SK-N-SH (cell line): ENCODE results near the gene CALN1. TPM values are rescaled to one million over a fixed set of nuclear protein-coding genes. Genes with fewer than 3 reads are reported as not detected.

Source experiments
- CTCF ChIA-PET: fragments of 300-600, 350-600 bp; formaldehyde crosslinking; extraction: SDS; loops from one replicate; lab custom pipeline; 2021; lab: Yijun Ruan, JAX
- POLR2A ChIA-PET: fragments of 350-600 bp; sonication (Branson Sonifier 250); formaldehyde crosslinking; extraction: SDS; loops from one replicate; lab custom pipeline; 2020; ENCODE audit warnings: antibody characterized with exemption, inconsistent platforms; lab: Yijun Ruan, JAX
- DNase-seq: peaks from one replicate; pipeline ENCODE4 v3.0.0; 2012
- H2AFZ ChIP-seq: fragments of 200-600 bp; sonication (generic); 2 replicates; pipeline ENCODE4 v1.8.1; 2016; ENCODE audit warnings: antibody characterized with exemption, mild to moderate bottlenecking, low read depth
- H3F3A ChIP-seq: fragments of 200-600 bp; sonication (generic); replicated peaks from 2 replicates; pipeline ENCODE3; 2016; ENCODE audit warnings: antibody characterized with exemption, mild to moderate bottlenecking; ENCODE audit not compliant: insufficient read depth
- H3K27ac ChIP-seq, 2 experiments: fragments of 200-500 bp in 1 of 2; fragments of 200-600 bp in 1 of 2; sonication (Bioruptor generic) in 1 of 2; sonication (generic), shearing (Covaris generic) in 1 of 2; 2 replicates each; pipeline versions ENCODE4 v1.5.1 to v1.6.1; 2014 to 2016; ENCODE audit warnings: low read depth in 2 of 2, inconsistent platforms in 1 of 2, low read length in 1 of 2, mild to moderate bottlenecking in 1 of 2, mixed read lengths in 1 of 2
- H3K27me3 ChIP-seq: fragments of 200-600 bp; sonication (generic), shearing (Covaris generic); 2 replicates; pipeline ENCODE4 v1.6.1; 2016; ENCODE audit warnings: mixed run types; ENCODE audit not compliant: insufficient read depth
- H3K36me3 ChIP-seq, 2 experiments: fragments of 200-500 bp in 1 of 2; fragments of 200-600 bp in 1 of 2; sonication (Bioruptor generic) in 1 of 2; sonication (generic) in 1 of 2; replicated peaks in 1 of 2; 2 replicates each; pipeline versions ENCODE3 to v1.5.1; 2014 to 2016; ENCODE audit warnings: low read length in 1 of 2, mild to moderate bottlenecking in 1 of 2; ENCODE audit not compliant: insufficient read depth in 2 of 2, control insufficient read depth in 1 of 2
- H3K4me1 ChIP-seq, 2 experiments: fragments of 200-500 bp in 1 of 2; fragments of 200-600 bp in 1 of 2; sonication (Bioruptor generic) in 1 of 2; sonication (generic), shearing (Covaris generic) in 1 of 2; 2 replicates each; pipeline versions ENCODE4 v1.5.1 to v1.6.1; 2014 to 2016; ENCODE audit warnings: low read depth in 1 of 2, low read length in 1 of 2, mixed run types in 1 of 2; ENCODE audit not compliant: insufficient read depth in 2 of 2, control insufficient read depth in 1 of 2
- H3K4me2 ChIP-seq: fragments of 200-600 bp; sonication (generic), shearing (Covaris generic); 2 replicates; pipeline ENCODE4 v1.6.1; 2017; ENCODE audit warnings: mixed run types
- H3K4me3 ChIP-seq, 2 experiments: fragments of 200-500 bp in 1 of 2; fragments of 200-600 bp in 1 of 2; sonication (Bioruptor generic) in 1 of 2; sonication (generic), shearing (Covaris generic) in 1 of 2; 2 replicates each; pipeline versions ENCODE4 v1.5.1 to v1.8.1; 2014 to 2016; ENCODE audit warnings: low read depth in 2 of 2, inconsistent platforms in 1 of 2, low read length in 1 of 2, mild to moderate bottlenecking in 1 of 2, mixed read lengths in 1 of 2, moderate library complexity in 1 of 2
- H3K79me2 ChIP-seq: fragments of 200-600 bp; sonication (generic); 2 replicates; pipeline ENCODE4 v1.8.1; 2017; ENCODE audit warnings: mild to moderate bottlenecking; ENCODE audit not compliant: insufficient read depth
- H3K9ac ChIP-seq: fragments of 200-600 bp; sonication (generic); 2 replicates; pipeline ENCODE4 v1.6.1; 2017; ENCODE audit warnings: mixed run types
- H3K9me2 ChIP-seq: fragments of 200-600 bp; sonication (generic); 2 replicates; pipeline ENCODE4 v1.6.1; 2017; ENCODE audit warnings: mixed run types
- H3K9me3 ChIP-seq: fragments of 200-600 bp; sonication (generic); 2 replicates; pipeline ENCODE4 v1.6.1; 2017; ENCODE audit warnings: mixed run types, mild to moderate bottlenecking, moderate library complexity
- H4K20me1 ChIP-seq: fragments of 200-600 bp; sonication (generic); 2 replicates; pipeline ENCODE4 v1.6.1; 2017; ENCODE audit warnings: mild to moderate bottlenecking, mixed run types; ENCODE audit not compliant: insufficient read depth
- FOSL2 ChIP-seq: IDR thresholded peaks from 2 replicates; pipeline ENCODE4 v1.4.0; 2012; ENCODE audit warnings: low read depth, mild to moderate bottlenecking, moderate library complexity, borderline replicate concordance
- GABPA ChIP-seq: IDR thresholded peaks from 2 replicates; pipeline ENCODE4 v1.4.0; 2012; ENCODE audit warnings: low read depth, mild to moderate bottlenecking
- MAX ChIP-seq: IDR thresholded peaks from 2 replicates; pipeline ENCODE4 v1.4.0; 2012; ENCODE audit warnings: low read depth
- MEF2A ChIP-seq: IDR thresholded peaks from 2 replicates; pipeline ENCODE4 v1.4.0; 2012; ENCODE audit warnings: low read depth, borderline replicate concordance
- MXI1 ChIP-seq: IDR thresholded peaks from 2 replicates; pipeline ENCODE4 v1.6.1; 2012; ENCODE audit warnings: mild to moderate bottlenecking, low read depth, low read length, improper control_type of control experiment
- NFIC ChIP-seq: IDR thresholded peaks from 2 replicates; pipeline ENCODE4 v1.4.0; 2012; ENCODE audit warnings: borderline replicate concordance
- POLR2AphosphoS5 ChIP-seq: IDR thresholded peaks from 2 replicates; pipeline ENCODE4 v1.6.1; 2012; ENCODE audit warnings: low read depth, low read length
- RAD21 ChIP-seq: IDR thresholded peaks from 2 replicates; pipeline ENCODE4 v1.6.1; 2012; ENCODE audit warnings: mild to moderate bottlenecking, low read length
- SMC3 ChIP-seq: IDR thresholded peaks from 2 replicates; pipeline ENCODE4 v1.6.1; 2012; ENCODE audit warnings: low read depth, low read length, improper control_type of control experiment
- TEAD4 ChIP-seq: IDR thresholded peaks from 2 replicates; pipeline ENCODE4 v1.4.0; 2012; ENCODE audit warnings: mild to moderate bottlenecking, borderline replicate concordance; ENCODE audit not compliant: insufficient read depth
- USF2 ChIP-seq: fragments of 150-350 bp; IDR thresholded peaks from 2 replicates; pipeline ENCODE4 v1.6.1; 2017; ENCODE audit warnings: antibody characterized with exemption, low read length, low read depth, borderline replicate concordance
- YY1 ChIP-seq: IDR thresholded peaks from 2 replicates; pipeline ENCODE4 v1.4.0; 2012; ENCODE audit warnings: low read depth, mild to moderate bottlenecking
- WGBS: methylation state at CpG from one replicate; pipeline ENCODE4 v1.1.6; 2017; ENCODE audit warnings: low lambda C conversion rate; 5-methylcytosine and 5-hydroxymethylcytosine counted together
- polyA plus RNA-seq, 3 experiments: library from polyadenylated mRNA; depleted of rRNA; stranded (reverse); fragments of >200 nt; gene quantifications; 2 replicates each; pipeline ENCODE4 v1.2.3, GENCODE V29; 2012
- TF ChIP-seq, protein P1 (sequence below): IDR thresholded peaks from 2 replicates; pipeline ENCODE4 v1.4.0; 2012; ENCODE audit warnings: low read depth, borderline replicate concordance
- TF ChIP-seq, protein P2 (sequence below): fragments of 200-600 bp; sonication (generic); IDR thresholded peaks from 2 replicates; pipeline ENCODE4 v1.6.1; 2017; ENCODE audit warnings: antibody characterized with exemption, mild to moderate bottlenecking, moderate library complexity

The CALN1 gene
- polyA plus RNA-seq, 1 of the 3 experiments (the other 2 are of a cell fraction) = not detected

DNA sequence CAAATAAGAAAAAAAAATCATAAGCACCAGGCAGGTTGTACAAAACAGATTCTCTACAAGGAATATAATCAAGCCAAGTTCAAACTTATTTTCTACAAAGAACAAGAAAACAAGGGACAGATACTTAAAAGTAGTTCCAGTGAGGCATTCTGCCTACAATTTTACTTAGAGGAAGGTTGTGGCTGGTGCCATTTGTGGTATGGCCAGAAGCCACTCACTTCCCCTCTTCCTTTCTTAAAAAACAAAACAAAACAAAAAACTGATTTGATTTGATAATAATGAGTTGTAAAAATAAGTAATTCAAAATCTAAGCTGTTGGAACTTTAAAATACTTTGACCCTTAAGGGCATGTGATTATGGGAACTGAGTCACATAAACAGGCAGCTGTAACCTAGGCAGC is 420.6 kb downstream of the CALN1 start:
- Histone ChIP-seq H3K9me3 (no peaks in the 10 kb centered on the region), H3K27ac (no peak overlapping the region), H3F3A (no peaks in the 10 kb centered on the region), H3K27me3 (no peaks in the 10 kb centered on the region), H3K4me3 (no peak overlapping the region), H3K36me3 (no peaks in the 10 kb centered on the region), H2AFZ (no peak overlapping the region), H4K20me1 (no peaks in the 10 kb centered on the region), H3K4me1 (no peaks in the 10 kb centered on the region), H3K9me2 (no peaks in the 10 kb centered on the region), H3K4me2 (no peak overlapping the region), H3K9ac (no peak overlapping the region), H3K79me2 (no peaks in the 10 kb centered on the region)
- TF ChIP-seq, protein P1, sequence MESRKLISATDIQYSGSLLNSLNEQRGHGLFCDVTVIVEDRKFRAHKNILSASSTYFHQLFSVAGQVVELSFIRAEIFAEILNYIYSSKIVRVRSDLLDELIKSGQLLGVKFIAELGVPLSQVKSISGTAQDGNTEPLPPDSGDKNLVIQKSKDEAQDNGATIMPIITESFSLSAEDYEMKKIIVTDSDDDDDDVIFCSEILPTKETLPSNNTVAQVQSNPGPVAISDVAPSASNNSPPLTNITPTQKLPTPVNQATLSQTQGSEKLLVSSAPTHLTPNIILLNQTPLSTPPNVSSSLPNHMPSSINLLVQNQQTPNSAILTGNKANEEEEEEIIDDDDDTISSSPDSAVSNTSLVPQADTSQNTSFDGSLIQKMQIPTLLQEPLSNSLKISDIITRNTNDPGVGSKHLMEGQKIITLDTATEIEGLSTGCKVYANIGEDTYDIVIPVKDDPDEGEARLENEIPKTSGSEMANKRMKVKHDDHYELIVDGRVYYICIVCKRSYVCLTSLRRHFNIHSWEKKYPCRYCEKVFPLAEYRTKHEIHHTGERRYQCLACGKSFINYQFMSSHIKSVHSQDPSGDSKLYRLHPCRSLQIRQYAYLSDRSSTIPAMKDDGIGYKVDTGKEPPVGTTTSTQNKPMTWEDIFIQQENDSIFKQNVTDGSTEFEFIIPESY = no peak
- no peak for TF ChIP-seq RAD21
- TF ChIP-seq YY1 = no peak
- TF ChIP-seq POLR2AphosphoS5 = no peak
- TF ChIP-seq MAX = no peak
- POLR2A ChIA-PET = no interaction called here
- DNase-seq = no peak
- CTCF ChIA-PET = no interaction called here

DNA sequence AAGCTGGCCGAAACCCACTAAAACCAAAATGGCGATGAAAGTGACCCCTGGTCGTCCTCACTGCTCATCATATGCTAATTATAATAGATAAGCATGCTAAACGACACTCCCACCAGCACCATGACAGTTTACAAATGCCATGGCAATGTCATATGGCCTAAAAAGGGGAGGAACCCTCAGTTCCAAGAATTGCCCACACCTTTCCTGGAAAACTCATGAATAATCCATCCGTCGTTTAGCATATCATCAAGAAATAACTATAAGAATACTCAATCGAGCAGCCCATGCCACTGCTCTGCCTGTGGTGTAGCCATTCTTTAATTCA is 422.0 kb downstream of the CALN1 start:
- H2AFZ ChIP-seq = no peak overlapping the region
- CTCF ChIA-PET = no interaction called here
- H3K36me3 ChIP-seq = no peaks in the 10 kb centered on the region
- H3F3A ChIP-seq = no peaks in the 10 kb centered on the region
- no peak overlapping the region for H3K9ac ChIP-seq
- H3K27ac ChIP-seq = no peak overlapping the region
- no peak overlapping the region for H3K4me3 ChIP-seq
- no peaks in the 10 kb centered on the region for H3K27me3 ChIP-seq
- no peaks in the 10 kb centered on the region for H3K9me3 ChIP-seq
- no peaks in the 10 kb centered on the region for H3K4me1 ChIP-seq
- POLR2A ChIA-PET = no interaction called here
- H3K4me2 ChIP-seq = no peak overlapping the region
- no peaks in the 10 kb centered on the region for H3K79me2 ChIP-seq
- TF ChIP-seq FOSL2 (no peak), GABPA (no peak), MEF2A (no peak), SMC3 (no peak), TEAD4 (no peak), MXI1 (no peak), NFIC (no peak), USF2 (no peak)
- TF ChIP-seq, protein P2, sequence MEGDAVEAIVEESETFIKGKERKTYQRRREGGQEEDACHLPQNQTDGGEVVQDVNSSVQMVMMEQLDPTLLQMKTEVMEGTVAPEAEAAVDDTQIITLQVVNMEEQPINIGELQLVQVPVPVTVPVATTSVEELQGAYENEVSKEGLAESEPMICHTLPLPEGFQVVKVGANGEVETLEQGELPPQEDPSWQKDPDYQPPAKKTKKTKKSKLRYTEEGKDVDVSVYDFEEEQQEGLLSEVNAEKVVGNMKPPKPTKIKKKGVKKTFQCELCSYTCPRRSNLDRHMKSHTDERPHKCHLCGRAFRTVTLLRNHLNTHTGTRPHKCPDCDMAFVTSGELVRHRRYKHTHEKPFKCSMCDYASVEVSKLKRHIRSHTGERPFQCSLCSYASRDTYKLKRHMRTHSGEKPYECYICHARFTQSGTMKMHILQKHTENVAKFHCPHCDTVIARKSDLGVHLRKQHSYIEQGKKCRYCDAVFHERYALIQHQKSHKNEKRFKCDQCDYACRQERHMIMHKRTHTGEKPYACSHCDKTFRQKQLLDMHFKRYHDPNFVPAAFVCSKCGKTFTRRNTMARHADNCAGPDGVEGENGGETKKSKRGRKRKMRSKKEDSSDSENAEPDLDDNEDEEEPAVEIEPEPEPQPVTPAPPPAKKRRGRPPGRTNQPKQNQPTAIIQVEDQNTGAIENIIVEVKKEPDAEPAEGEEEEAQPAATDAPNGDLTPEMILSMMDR = no peak
- TF ChIP-seq, all 33 proteins: peak for 0
- no peak for DNase-seq
- Histone ChIP-seq H3K9me2 (no peaks in the 10 kb centered on the region), H4K20me1 (no peaks in the 10 kb centered on the region)
- 37% methylated on average over 7 of the region's 7 CpGs for WGBS
